Activated naive CD4-positive, alpha-beta T cell treated with Interleukin-2 at 50 U/mL for 16 hours (primary cell): Measurements from ENCODE around the gene KIAA0586.
"Not testable (repeated sequence)": the region's sequence is repeated elsewhere in the genome, so short reads cannot be mapped to it uniquely, and the experiment has no call there.

Experiments used
- DNase-seq: peaks from one replicate; pipeline ENCODE4 v3.0.0-alpha.2; 2020

Gene KIAA0586

GRCh38 chr14:58465421-58465820, 37.9 kb downstream of the KIAA0586 start:
- no peak for DNase-seq

DNA sequence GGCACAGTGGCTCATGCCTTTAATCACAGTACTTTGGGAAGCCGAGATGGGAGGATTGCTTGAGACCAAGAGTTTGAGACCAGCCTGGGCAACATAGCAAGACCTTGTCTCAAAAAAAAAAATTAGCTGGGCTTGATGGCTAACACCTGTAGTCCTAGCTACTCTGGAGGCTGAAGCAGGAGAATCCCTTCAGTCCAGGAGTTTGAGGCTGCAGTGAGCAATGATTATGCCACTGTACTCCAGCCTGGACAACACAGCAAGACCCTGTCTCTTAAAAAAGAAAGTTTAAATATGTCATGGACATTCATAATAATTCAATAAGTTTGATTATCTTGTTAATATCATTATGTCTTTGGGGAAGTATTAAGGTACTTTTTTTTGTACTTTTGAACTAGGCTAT, 38.9 kb downstream of the KIAA0586 start:
- DNase-seq, result no peak

- DNase-seq, result no peak
Measured at GRCh38 chr14:58467575-58467974, 40.1 kb downstream of the KIAA0586 start.

DNA sequence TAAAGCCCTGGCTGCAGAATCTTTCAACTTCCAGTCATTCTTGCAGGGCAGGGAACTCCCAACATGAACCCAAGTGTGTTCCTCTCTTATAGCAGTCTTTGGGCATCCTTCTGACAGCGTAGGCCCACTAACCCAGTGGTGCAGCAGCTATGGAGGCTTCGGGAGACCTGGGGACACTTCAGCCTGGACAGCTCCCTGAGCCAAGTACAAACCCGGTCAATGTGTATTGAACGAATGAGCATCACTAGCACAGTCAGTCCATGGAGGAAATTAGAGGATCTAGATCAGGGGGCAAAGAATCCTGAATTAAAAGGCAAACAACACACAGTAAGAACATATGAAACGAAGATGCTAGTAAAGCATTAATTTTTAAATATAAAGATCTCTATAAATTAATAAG, 41.8 kb downstream of the KIAA0586 start:
- no peak for DNase-seq

DNA sequence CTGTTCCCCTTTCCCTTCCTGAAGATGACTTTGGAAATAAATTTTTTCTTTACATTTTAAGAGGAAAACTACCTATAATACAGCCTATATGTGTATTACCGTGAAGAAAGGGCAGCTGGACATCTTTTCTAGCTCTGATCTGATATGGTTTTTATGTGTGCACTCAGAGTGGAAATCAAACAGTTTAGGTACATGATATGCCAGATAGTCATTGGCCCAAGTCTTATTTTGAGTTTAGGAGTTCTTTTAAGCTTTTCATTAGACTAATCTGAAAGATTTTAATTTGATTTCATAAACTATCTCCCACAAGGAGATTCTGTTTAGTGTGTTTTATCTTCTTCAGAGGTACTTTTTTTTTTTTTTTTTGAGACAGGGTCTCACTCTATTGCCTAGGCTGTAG, 48.8 kb downstream of the KIAA0586 start:
- no peak for DNase-seq

GRCh38 chr14:58477653-58478052, 50.1 kb downstream of the KIAA0586 start:
- DNase-seq, result no peak

DNA sequence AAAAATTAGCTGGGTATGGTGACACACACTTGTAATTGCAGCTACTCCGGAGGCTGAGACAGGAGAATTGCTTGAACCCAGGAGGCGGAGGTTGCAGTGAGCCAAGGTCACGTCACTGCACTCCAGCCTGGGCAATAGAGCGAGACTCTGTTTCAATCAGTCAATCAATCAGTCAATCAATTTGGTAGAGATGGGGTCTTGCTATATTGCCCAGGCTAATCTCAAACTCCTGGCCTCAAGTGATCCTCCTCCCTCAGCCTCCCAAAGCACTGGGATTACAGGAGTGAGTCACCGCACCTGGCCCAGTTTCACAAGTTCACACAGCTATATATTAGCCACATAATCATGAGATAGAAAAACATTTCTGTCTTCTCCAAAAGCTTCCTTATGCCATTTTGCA, 50.8 kb downstream of the KIAA0586 start:
- DNase-seq, result not testable (repeated sequence)

- no peak for DNase-seq
Measured at GRCh38 chr14:58479975-58480374, 52.5 kb downstream of the KIAA0586 start.

DNA sequence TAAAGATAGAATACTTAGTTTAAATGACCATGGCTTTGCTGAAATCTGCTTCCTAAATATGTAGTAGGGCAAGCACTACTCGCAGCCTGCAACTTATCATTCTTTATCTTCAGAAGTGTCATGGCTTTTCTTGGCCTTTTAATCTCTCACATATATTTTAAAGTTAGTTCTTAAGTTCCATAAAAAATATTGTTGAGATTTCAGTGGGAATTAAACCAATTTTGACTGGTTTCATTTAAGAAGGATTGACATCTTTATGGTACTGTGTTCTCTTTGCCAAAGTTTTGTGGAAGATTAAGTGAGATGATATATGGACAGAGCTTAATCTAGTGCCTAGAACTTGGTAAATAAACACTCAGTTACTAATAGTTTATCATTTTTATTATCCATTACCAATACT, 56.7 kb downstream of the KIAA0586 start:
- DNase-seq, result no peak

DNA sequence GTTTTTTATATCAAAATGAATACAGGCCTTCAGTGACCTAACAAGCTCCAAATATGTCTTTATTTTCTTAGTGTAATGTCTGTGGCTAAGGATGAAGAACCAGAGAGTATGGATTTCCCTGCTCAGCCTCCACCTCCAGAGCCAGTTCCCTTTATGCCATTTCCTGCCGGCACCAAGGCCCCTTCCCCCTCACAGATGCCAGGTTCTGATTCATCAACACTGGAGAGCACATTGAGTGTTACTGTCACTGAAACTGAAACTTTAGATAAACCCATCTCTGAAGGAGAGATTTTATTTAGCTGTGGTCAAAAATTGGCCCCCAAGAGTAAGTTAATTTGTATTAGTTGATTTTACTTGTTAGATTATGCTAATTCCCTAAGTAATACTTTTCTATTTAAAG, 61.0 kb downstream of the KIAA0586 start:
- no peak for DNase-seq

- DNase-seq, result no peak
Measured at GRCh38 chr14:58491593-58491992, 64.1 kb downstream of the KIAA0586 start.

DNA sequence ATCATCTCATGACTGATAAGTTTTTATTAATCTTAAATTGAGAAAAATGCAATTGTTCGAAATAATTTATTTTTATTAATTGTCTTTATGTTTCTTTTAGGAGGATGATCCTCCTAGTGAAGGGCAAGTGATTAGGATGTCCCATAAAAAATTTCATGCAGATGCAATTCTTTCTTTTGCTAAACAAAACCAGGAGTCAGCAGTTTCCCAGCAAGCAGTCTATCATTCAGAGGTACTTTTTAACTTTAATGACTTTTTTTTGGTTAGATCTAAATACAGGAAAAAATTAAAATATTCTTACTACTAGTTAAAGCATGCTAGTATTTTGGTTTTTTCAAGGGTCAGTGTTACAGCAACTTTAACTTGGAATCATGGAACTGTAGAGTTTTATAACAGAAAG, 64.5 kb downstream of the KIAA0586 start:
- no peak for DNase-seq

DNA sequence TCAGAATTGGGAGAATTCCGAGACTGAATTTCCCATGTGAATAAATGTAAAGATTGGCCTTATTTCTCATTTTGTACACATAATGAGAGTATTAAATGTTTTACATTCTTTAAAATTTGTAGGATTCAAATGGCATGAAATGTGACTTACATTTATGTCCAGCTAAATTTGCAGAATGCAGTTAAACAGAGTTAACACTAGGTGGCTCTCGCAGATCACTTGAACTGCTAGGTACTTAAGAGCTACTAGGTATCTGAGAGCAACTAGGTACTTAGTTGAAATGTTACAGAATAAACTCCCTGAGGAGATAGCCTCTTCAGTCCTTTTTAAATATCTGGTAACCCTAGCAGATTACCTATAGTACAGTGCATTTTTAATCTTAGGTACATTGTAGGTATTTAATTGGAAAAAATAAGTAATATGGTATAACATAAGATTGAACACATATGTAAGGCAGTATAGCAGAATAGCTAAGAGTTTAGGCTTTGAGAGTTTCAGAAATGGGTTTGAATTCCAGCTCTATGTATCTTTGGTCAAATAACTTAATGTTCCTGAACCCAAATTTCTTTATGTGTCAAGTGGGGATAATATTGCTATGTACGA, 73.8 kb downstream of the KIAA0586 start:
- DNase-seq, result no peak

GRCh38 chr14:58513272-58513671, 85.8 kb downstream of the KIAA0586 start:
- DNase-seq, result no peak

DNA sequence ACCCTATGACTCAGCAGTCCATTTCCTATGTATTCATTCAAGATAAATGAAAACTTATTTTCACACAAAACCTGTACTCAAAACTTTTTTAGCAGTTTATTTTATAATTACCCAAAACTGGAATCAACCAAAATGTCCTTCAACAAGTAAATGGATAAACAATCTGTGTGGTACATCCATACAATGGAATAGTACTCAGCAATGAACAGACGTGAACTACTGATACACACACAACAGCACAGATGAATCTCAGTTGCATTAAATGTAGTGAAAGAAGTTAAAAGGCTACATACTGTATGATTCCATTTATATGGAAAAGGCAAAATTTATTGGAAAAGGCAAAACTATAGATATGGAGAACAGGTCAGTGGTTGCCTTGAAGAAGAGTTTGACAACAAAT, 90.1 kb downstream of the KIAA0586 start:
- DNase-seq, result no peak

DNA sequence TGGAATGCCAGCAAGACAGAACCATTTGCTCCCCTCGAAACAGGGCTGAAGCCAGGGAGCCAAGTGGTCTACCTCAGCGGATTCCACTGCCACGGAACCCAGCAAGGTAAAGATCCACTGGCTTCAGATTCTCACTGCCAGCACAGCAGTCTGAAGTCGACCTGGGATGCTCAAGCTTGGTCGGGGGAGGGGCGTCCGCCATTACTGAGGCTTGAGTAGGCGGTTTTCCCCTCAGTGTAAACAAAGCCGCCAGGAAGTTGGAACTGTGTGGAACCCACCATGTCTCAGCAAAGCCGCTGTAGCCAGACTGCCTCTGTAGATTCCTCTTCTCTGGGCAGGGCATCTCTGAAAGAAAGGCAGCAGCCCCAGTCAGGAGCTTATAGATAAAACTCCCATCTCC, 98.2 kb downstream of the KIAA0586 start:
- not testable (repeated sequence) for DNase-seq

- no peak for DNase-seq
Measured at GRCh38 chr14:58533446-58533845, 105.9 kb downstream of the KIAA0586 start.

DNA sequence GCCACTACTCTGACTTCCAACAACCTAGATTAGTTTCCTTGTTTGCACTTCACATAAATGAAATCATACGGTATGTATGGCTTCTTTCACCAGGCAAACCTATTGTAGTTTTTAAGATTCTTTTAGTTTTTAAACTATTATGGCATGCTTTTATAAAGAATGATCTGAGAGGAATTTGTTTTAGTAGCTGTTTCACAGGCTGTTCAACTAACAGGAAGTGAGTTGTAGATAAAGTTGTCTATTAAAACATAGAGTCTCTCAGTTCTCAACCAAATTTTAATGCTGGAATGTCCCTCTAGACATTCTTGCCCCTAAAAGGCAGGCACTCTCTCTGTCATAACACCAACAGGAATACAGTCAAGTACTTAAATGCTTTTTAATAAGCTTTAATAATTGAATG, 107.5 kb downstream of the KIAA0586 start:
- DNase-seq, result no peak

- no peak for DNase-seq
Measured at GRCh38 chr14:58537004-58537403, 109.5 kb downstream of the KIAA0586 start.

DNA sequence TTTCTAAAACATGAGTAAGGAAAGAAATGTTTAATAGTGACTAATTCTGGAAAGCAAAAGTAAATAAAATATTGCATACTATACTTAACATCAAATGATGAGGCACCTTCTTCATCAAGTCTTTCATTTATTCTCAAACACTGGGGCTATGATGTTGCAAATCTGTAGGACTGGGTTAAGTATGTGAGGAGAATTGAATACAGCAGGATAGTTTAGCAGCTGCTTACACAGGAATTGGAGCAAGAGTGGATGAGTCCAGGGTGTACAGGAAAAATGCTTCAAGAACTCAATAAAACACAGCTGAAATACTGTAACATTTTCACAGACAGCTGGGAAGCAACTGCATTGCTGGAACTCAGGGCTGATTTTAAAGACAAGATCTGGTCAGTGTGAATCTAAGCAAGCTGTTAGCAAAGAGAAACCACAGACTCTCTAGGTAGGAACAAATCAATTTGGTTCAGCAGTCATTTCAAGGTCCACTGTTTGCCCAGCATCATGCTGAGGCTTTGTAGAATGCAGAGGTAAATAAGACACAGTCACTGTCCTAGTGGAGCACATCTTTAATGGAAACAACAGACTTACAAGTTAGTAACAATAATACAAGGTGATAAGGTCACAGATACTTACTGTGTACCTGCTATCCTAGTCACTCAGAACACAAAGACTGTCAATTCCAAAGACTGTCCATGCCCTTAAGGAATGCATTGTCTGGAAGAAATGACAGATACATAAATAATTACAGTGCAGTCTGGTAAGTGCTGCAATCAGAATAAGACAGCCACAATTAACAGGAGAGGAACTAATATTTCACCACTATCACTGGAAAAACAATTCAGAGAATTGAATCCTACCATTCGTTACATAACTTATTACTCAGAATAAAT, 113.5 kb downstream of the KIAA0586 start:
- DNase-seq, result no peak

DNA sequence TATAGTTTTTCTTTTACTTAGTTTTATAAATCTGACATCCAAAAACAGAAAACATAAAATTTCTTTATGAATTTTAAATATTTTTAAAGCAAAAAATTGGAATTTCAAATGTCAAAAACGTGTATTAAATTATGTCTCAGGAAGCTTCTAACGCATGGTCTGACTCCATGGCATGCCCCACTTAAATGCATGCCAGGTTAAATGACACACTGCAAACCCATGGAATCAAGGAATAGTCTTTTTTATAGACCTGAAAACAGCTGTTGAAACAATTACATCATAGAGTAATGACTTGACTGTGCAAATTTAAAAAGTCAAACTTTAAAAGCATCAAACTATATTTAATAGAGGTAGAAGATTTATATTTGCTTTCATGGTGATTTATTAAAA, 114.1 kb downstream of the KIAA0586 start:
- no peak for DNase-seq

DNA sequence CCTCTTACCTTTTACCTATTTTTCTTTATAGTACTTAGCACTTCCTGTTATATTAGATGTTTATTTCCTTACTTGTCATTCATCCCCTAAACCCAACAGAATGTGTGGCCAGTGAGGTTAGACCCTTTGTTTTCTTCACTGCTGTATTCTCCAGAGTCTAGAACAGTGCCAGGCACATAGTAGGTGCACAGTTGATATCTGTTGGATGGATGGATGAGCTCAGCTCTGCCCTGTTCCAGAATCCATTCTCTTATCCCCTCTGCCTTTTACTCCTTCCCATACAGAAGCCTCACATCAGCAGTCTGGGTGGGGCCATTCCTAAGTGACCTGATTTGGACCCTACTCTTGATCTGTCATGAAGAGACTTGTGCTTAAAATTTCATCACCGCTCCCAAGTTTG, 115.7 kb downstream of the KIAA0586 start:
- DNase-seq, result no peak

DNA sequence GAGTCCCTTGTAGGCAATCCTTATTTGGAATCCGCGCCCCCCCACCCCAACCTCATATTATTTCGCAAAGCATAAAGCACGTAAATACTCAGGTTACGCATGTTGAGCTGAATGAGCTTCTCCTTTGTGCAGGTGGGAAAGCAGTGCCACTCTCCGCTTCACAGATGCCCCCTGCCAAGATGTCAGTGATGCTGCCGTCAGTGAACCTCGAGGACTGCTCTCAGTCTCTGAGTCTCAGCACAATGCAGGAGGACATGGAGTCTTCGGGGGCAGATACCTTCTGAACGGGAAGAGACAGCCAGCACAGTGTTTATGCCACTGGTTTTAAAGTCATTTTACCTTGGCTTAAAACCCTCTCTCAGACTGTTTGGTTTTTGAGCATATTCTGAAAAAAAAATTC, 120.1 kb downstream of the KIAA0586 start:
- DNase-seq, result no peak

DNA sequence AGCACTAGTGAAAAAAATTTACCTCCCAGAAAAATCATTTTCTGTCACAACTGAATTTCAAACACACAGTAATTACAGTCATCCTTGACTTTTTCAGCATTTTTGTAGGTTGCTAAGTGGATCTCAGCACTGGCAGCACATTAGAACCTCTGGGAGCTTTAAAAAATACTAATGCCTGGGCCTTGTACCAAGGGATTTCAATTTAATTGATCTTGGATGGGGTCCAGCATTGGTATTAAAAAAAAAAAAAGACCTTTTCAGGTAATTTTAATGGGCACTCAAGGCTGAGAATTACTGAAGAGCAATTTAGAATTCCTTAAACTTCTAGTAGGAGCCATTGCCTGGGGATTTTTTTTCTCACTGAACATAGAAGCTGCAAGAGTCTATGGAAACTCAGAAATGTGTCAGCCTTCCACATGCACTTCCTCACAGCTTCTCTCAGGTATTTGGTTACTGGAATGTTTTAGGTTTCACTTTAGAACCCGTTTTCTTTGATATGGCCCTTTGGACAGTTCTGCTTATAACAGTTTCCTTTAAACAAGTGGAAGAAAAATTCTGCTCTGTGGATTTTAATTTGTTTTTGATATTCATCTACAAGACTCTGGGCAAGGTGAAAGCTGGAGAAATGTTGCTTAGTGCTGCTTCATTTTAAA, 121.7 kb downstream of the KIAA0586 start:
- DNase-seq, result no peak
